A549 (cell line): ENCODE results near the gene PROX2.

ENCODE experiments used
- ATOH8 ChIP-seq: fragments of 250-450 bp; sonication (Bioruptor Pico); IDR thresholded peaks from 2 replicates; pipeline ENCODE4 v1.5.0; 2020; ENCODE audit warnings: low read depth, mild to moderate bottlenecking, moderate library complexity
- CTCF ChIP-seq: fragments of >200 bp; sonication (Bioruptor Twin); formaldehyde crosslinking; IDR thresholded peaks from 3 replicates; pipeline ENCODE4 v1.5.1; 2016
- EP300 ChIP-seq, 2 experiments: fragments of >200 bp; sonication (Bioruptor Twin); formaldehyde crosslinking; IDR thresholded peaks; 2 replicates in 1 of 2; 3 replicates in 1 of 2; pipeline ENCODE4 v1.6.1; 2016 to 2017
- FOSL2 ChIP-seq, 2 experiments: fragments of 450-650 bp in 1 of 2; fragments of >200 bp in 1 of 2; sonication (Bioruptor Twin) in 1 of 2; formaldehyde crosslinking; IDR thresholded peaks; 2 replicates each; pipeline versions ENCODE4 v1.5.0 to v1.6.1; 2016 to 2020; ENCODE audit warnings: mild to moderate bottlenecking in 1 of 2, moderate library complexity in 1 of 2
- MAFK ChIP-seq: fragments of 450-650 bp; IDR thresholded peaks from 2 replicates; pipeline ENCODE4 v1.6.1; 2014; ENCODE audit not compliant: partially characterized antibody
- MYC ChIP-seq: IDR thresholded peaks from 2 replicates; pipeline ENCODE4 v1.6.1; 2012; ENCODE audit warnings: mild to moderate bottlenecking, inconsistent platforms, low read length, improper control_type of control experiment, borderline replicate concordance
- POLR2A ChIP-seq: IDR thresholded peaks from 2 replicates; pipeline ENCODE4 v1.6.1; 2012; ENCODE audit warnings: mild to moderate bottlenecking, low read length
- REST ChIP-seq: fragments of 200-600 bp; sonication (generic); IDR thresholded peaks from 2 replicates; pipeline ENCODE4 v1.6.1; 2016; ENCODE audit warnings: antibody characterized with exemption, mild to moderate bottlenecking, moderate library complexity

GRCh38 chr14:74846968-74847665 lies 28.8 kb downstream of the PROX2 start:
- TF ChIP-seq FOSL2 (IDR thresholded peaks at IDR 0.05) (no peak), FOSL2 (CRISPR knock-in tag; IDR thresholded peaks at IDR 0.05) (no peak), POLR2A (no peak), REST (no peak), MAFK (no peak), CTCF (no peak), EP300 (IDR thresholded peaks at IDR 0.05) (no peak), ATOH8 (CRISPR knock-in tag) (no peak), MYC (no peak)
